WI38 (cell line): ENCODE data around the gene OTUD3.

Experiments
- H3K4me3 ChIP-seq: 2 replicates; pipeline ENCODE4 v1.5.1; 2011; ENCODE audit warnings: low read depth, mild to moderate bottlenecking, control low read depth, low read length
- CTCF ChIP-seq: IDR thresholded peaks from 2 replicates; pipeline ENCODE4 v1.5.1; 2012; ENCODE audit warnings: low read depth, mild to moderate bottlenecking, control low read depth, low read length

Gene OTUD3

DNA sequence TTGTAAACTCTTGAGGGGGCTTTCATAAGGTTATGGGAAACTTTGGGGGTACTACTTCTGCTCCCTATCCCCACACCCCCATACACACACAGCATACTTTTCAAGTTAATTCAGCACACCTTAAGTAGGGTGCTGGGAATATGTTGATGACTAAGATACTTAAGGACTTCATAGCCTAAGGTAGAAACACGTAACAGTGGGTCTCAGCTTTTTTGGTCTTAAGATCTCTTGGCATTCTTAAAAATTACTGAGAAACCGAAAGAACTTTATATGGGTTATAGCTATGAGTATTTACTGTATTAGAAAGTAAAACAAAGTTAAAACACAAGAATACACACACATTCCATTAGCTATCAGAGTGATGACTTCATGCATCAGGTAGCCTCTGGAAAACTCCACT, 2.1 kb downstream of the OTUD3 start:
- no peak for TF ChIP-seq CTCF
- H3K4me3 ChIP-seq, result no peak overlapping the region

GRCh38 chr1:19885821-19886220, 3.6 kb downstream of the OTUD3 start:
- no peak for TF ChIP-seq CTCF
- H3K4me3 ChIP-seq, result no peak overlapping the region

GRCh38 chr1:19888112-19888511, 5.9 kb downstream of the OTUD3 start:
- H3K4me3 ChIP-seq, result no peak overlapping the region
- TF ChIP-seq CTCF, result no peak

DNA sequence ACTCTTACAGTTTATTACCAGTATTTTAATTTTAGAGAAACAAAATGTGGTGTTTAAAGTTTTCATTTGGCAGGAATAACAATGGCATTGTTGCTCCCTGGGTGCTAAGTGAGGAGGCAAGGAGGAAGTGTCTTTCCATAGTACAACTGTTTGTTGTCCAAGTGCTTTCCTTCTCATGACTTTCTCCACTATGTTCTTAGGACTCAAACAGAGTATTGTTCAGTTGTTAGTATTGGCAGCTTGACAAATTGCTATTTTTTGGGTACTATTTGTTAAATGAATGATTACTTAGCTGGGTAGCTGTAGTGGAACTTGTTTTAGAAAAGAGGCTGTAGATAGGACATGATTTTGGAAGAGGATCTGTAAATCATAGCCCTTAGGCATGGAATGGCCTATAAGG, 7.5 kb downstream of the OTUD3 start:
- no peak overlapping the region for H3K4me3 ChIP-seq
- no peak for TF ChIP-seq CTCF

DNA sequence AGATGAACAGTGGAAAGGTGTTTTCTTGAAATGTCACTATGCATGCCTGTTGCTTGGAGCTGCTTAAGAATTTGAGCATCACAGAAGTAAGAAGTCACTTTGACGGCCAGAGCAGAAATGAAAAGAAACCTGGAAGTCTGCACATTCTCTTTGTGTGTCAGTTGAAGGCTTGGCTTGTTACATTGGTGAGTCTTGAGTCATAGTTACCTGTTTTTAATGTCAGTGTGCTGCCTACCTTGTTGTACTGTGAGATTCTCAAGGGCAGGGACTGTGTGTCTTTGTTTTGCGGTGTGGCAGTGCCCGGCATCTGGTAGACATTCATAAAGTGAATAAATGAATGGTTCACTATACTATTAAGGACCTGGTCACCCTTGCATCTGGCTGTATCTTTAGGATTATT, 9.9 kb downstream of the OTUD3 start:
- H3K4me3 ChIP-seq, result no peak overlapping the region
- no peak for TF ChIP-seq CTCF

DNA sequence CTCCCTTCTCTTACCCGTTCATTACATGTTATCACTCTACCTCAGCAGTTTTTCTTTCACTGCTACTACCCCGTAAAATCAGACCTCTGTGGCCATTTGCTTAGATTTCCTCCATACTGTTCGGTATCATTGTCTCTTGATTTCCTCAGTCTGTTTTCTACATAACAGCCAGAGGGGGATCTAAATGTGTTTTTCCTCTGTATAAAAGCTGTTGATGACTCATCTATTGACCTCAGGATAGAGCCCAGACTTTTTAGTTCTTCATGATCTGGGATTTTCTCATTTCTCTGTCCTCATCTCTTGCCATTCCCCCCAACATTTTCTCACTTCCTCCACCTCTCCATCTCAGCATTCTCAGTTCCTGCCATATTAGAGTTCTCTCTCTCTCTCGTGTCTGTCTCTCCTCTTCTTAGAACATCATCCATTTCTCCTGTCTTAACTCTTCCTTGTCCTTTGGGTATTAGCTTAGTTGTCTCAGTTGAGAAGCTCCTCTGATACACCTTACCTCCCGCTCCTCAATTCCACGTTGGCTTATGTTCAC, 10.5 kb downstream of the OTUD3 start:
- TF ChIP-seq CTCF, result no peak
- no peak overlapping the region for H3K4me3 ChIP-seq

- H3K4me3 ChIP-seq, result no peak overlapping the region
- no peak for TF ChIP-seq CTCF
Observed at GRCh38 chr1:19893687-19894086, 11.5 kb downstream of the OTUD3 start.
